ENCODE results near the gene ENDOG.

Gene ENDOG

GRCh38 chr9:128802482-128802881 is 15.8 kb upstream of the ENDOG start:
- DNase-seq = no peak

GRCh38 chr9:128805661-128806060 is 12.6 kb upstream of the ENDOG start:
- DNase-seq = no peak

- no peak for DNase-seq
Observed at GRCh38 chr9:128807827-128808226, 10.5 kb upstream of the ENDOG start.

DNA sequence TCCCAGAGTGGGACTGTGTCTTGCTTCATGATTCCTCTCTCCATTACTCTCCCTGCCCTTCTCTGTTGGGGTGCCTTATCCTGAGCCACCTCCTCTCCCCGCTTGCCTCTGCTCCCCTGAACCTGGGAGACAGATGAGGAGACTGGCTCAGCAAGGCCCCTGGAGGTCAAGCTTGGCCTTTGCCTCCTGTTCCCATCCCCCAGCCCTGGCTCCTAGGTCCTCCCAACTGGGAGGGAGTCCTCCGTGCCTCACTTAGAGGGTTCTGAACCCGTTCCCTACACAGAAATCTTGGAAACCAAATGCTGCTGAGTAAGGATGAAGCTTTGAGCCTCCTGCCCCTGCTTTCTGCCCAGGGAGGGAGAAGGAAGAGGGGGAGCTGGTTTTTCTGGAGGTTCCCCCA is 9.8 kb upstream of the ENDOG start:
- DNase-seq = no peak

DNA sequence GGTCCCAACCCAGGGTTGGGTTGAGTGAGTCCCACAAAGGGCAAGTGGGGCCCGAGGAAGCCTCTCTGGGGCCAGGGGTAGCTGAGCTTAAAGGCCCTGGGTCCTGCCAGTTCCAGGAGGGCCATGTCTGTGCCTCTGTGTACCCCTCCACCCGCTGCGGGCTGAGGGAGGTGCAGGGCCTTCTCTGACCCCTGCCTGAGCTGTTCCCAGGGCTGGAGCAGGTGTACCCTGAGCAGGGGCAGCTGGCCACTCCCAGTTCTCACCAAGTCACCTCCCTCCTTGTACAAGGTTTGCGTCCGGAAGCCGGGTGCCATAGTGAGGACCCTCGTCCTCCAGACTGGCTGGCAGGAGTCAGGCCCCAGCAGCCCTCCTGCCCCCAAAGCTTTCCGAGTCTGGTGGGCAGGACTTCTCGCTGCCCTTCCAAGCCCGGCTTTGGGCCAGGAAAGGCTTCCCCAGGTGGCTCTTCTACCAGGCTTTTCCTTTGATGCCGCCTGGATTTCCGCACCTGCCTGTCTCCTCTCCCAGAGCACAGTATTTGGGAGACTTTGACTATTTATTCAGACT is 9.2 kb upstream of the ENDOG start:
- no peak for DNase-seq

DNA sequence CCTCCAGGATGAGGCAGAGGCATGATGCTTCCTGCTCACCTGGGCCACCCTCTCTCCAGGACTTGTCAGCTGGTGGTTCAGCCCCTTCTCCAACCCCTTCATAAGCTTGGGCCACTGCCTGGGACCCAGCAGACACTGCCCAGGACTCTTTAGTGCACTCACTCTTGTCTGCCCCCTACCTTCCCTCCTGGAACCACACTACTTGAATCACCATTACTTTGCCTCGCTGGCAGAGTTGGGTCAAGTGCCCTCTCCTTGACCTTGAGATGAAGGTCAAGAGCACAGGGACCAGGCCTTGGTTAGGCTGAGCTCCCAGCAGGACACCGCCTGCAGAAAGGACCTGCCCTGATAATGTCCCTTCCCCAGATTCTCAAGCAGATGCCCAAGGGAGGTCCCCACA is 8.5 kb upstream of the ENDOG start:
- DNase-seq = no peak

- DNase-seq = no peak
Observed at GRCh38 chr9:128810873-128811272, 7.4 kb upstream of the ENDOG start.

GRCh38 chr9:128818839-128819715 is 777 bp downstream of the ENDOG start:
- DNase-seq = peak; percentile 18 to 21

- no peak for DNase-seq
Observed at GRCh38 chr9:128819716-128820664, 1.7 kb downstream of the ENDOG start.

DNA sequence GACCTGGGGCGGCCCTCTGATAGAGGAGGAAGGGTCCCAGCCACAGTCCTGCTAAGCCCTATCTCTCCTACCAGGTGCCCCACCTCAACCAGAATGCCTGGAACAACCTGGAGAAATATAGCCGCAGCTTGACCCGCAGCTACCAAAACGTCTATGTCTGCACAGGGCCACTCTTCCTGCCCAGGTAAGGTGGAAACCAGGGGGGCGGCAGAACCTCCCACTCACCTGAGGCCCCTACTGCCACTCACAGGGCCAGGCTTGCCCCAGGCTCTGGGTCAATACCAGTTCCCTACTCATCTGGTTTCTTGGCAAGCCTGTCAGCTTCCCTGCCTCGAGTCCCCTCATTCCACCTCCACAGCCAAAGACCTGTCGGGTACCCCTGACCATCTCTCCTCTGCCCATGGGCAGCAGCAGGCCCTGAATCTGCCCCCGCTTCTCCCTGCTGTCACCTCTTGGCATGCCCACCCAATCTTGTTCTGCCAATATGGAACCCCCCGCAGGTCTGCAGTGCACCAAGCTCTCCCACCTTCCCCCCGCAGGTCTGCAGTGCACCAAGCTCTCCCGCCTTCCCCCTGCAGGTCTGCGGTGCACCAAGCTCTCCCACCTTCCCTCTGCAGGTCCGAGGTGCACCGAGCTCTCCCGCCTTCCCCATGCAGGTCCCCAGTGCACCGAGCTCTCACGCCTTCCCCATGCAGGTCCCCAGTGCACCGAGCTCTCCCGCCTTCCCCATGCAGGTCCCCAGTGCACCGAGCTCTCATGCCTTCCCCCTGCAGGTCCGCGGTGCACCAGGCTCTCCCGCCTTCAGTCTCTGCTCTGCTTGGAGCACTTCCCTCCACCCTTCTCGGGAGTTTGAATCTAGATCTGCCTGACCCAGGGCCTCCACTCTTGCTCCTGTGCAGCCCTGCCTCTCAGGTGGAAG is 2.6 kb downstream of the ENDOG start:
- no peak for DNase-seq

DNA sequence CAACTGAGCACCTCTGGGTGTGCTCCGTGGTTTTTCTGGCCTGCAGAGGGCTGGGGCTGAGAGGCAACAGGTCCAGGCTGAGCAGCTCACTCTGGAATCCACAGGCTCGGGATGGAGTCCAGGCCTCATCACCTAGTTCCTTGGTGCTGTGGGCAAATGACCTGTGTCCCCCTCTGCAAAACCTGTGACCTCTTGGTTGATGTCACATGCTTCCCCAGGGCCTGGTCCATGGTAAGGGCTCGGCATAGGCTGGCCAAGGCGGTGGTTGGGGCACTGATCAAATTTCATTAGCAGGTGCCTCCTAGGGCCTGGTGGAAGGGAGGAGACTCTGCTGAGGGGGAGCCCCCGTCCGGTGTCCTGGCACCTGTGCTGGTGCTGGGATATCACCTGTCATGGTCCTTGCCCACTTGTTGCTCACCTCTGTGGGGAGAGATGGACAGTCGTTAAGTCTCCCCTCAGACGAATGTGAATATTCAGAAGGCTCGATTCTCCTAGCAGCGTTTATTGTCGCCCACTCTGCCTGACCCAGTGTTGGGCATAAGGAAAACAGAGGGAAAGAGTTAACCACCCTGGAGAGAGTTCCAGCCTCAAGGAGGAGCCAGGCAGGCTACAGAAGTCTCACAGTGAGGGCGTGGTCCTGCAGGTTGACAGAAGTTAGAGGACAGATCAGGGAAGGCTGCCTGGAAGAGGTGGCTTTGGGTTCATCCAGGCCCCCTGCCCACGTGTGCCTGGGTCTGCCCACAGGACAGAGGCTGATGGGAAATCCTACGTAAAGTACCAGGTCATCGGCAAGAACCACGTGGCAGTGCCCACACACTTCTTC is 3.5 kb downstream of the ENDOG start:
- DNase-seq = no peak

DNA sequence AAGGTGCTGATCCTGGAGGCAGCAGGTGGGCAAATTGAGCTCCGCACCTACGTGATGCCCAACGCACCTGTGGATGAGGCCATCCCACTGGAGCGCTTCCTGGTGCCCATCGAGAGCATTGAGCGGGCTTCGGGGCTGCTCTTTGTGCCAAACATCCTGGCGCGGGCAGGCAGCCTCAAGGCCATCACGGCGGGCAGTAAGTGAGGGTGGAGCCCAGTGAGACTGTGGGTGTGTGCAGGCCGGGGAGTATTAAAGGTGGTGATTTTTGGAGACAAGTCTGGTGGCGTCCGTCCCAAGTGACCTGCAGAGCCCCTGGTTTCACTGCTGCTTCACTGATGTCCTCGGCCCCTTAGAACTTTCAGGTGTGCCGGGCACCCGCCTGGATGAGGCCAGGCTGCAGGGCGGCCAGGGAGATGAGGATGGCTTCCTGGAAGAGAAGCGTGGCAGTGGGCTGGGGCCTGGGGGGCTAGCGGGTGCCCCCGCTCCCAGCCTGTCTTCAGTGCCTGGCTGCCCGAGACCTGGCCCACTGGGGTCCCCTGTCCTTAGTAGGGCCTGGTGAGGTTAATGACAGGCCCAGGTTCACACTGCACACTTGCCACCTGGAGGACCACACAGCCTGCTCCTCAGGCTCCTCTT is 4.2 kb downstream of the ENDOG start:
- DNase-seq = no peak

DNA sequence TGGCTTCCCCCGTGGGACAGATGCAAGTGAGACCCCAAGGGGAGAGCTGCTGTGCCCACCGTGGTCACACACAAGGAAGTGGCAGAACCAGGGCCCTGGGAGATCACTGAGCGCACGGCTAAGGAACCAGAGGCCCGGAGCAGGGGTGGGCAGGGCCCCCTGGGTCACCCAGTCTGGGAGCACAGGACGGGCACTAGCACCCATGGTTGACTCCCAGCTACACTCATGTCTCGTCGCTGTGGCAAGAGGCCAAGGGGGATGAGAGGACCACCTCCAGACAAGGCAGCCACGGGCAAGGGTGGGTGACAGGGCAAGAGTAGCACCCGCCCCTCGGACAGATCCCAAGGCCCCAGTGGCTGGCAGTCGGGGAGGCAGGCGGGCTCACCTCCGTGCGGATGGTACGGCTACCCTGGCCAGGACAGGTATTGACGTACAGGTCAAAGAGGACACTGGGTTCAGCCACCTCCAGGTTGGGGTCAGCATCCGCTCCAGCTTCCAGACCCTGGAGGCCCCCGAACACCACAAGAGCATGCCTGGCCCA is 5.1 kb downstream of the ENDOG start:
- no peak for DNase-seq

- DNase-seq = no peak
Observed at GRCh38 chr9:128823903-128824406, 5.7 kb downstream of the ENDOG start.

GRCh38 chr9:128824911-128825310 is 6.6 kb downstream of the ENDOG start:
- DNase-seq = no peak

DNA sequence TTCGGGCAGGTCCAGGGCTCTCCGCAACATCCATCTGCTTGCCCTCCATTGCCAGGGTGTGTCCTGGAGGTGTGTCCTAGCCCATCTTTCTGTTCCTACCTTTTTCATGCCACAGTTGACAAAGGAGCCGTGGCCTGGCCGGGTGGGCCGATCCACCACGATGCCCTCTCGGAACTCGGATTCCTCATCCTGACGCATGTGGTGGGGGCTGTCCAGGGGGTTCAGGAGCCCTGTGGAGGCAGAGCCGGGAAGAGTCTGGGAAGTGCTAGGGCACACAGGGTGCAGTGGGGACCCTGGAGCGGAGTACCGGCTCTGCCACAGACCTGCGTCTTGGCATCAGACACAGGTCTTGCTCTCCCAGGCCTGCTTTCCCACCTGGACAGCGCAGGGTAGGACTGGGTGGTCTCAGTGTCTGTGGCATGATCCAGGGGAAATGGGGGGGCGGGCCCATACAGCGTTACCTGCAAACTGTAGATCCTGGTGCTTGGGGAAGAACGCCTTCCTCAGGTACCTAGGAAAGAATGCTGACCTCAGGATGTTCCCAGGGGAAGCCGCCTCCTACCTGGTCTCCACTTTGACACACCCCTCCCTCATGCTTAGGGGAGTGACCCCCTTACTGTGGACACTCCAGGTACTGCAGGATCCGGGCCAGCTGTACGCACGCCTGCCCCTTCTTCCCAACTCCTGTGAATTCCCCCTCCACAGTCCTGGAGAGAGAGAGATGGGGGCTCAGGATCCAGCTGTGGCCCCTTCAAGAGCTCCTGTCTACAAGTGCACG is 7.8 kb downstream of the ENDOG start:
- DNase-seq = no peak

DNA sequence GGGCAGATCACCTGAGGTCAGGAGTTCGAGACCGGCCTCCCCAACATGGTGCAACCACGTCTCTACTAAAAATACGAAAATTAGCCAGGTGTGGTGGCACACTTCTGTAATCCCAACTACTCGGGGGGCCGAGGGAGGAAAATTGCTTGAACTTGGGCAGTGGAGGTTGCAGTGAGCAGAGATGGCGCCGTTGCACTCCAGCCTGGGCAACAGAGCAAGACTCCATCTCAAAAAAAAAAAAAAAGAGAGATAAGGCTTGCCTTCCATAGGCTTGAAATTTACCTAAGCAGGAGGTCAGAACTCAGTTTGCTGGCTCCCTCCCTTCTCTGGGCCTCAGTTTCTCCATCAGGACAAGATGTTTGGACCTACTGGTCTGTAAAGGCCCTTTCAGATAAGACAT is 10.0 kb downstream of the ENDOG start:
- no peak for DNase-seq

DNA sequence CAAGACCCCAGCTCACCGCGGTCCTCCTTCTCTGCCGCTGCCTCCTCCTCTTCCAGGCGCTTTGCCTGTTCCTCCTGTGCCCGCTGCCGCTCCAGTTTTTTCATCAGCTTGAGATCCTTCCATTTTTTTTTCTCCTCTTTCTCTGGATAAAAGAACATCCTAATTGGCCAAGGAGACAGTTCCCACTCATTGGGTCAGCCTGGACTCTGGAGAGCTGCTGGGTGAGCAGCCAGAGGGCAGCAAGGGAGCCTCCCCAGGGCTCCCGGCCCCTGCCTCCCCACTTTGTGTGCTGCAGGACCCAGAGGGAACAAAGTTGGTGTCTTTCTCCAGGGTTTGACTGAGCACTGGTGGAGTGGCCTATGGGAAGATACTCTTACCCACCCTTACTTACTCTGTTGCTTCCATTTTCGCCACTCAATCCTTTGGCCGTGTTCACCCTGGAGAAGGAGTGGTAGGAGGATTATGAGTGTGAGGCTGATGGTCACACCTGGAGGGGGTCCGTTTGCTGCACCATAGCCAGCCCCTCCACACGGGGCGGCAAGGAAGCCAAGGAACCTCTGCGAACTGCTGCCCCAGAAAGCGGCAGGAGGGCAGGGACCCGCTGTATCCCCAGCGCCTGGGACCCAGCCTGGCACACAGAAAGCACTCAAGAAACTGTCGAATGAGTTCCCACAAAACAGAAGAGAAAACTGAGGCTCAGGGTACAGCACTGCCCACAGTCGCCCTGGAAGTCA is 10.6 kb downstream of the ENDOG start:
- DNase-seq = no peak

Data from NCI-H1930 (cell line).